ENCODE measurements around the gene SCAMP4.

GRCh38 chr19:1905863-1906375 lies 720 bp downstream of the SCAMP4 start:
- TF ChIP-seq CTCF (IDR thresholded peaks at IDR 0.05), result no peak
- TF ChIP-seq POLR2A (IDR thresholded peaks at IDR 0.05), result no peak

Data from esophagus squamous epithelium (tissue), 4 donors.